Activated naive CD4-positive, alpha-beta T cell treated with anti-CD3 and anti-CD28 coated beads, Interleukin-2, amount 50 U/mL, for 24 hours (primary cell): ENCODE results near the gene TOR1B.

ENCODE experiments used
- H3K27ac Mint-ChIP-seq: one replicate; pipeline ENCODE4 v1.8.0; 2021; ENCODE audit warnings: mild to moderate bottlenecking, mixed read lengths
- H3K27me3 Mint-ChIP-seq: one replicate; pipeline ENCODE4 v1.8.0; 2021; ENCODE audit warnings: mixed read lengths
- H3K36me3 Mint-ChIP-seq: one replicate; pipeline ENCODE4 v1.8.0; 2021; ENCODE audit warnings: mixed read lengths
- H3K4me1 Mint-ChIP-seq: one replicate; pipeline ENCODE4 v1.8.0; 2021; ENCODE audit warnings: mixed read lengths
- H3K4me3 Mint-ChIP-seq: one replicate; pipeline ENCODE4 v1.8.0; 2021; ENCODE audit warnings: mild to moderate bottlenecking, mixed read lengths
- H3K9me3 Mint-ChIP-seq: one replicate; pipeline ENCODE4 v1.8.0; 2021; ENCODE audit warnings: mixed read lengths

The TOR1B gene

DNA sequence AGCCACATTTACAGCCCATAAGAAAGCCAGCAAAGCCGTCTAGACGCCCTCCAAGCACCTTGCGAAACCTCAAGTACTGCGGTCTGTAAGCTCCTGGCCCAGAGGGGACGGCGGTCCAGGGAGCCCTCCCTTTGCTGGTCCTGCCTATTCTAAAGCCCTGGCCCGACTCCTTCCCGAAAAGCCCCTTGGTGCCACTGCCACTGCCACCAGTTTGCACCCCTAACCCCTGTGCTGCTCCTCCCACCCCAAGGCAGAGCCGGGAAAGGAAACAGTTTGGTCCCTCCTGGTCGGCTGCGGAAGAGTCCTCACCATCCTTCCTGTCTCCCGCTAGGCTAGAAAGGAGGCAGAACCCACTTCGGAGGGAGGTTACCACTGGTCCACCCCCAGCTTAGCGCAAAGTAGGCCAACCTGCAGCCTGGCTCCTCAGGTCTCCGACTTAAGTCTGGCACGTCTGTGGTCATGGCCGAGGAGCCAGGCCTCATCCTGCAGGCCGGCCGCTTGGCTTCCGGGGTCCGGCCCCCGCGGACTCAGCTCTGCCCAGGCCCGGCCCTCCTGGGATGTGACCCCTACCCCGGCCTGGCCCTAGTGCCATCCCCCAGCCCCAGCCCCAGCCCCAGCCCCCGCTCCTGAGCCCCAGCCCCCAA is 20.0 kb downstream of the TOR1B start:
- H3K4me1 Mint-ChIP-seq: peaks cover 14% of the 10 kb centered on the region
- H3K9me3 Mint-ChIP-seq: no peaks in the 10 kb centered on the region
- no peaks in the 10 kb centered on the region for H3K27me3 Mint-ChIP-seq
- H3K36me3 Mint-ChIP-seq: peaks cover 5% of the 10 kb centered on the region
- H3K27ac Mint-ChIP-seq: no peak overlapping the region
- H3K4me3 Mint-ChIP-seq: peak overlapping the region; percentile 88

- H3K27ac Mint-ChIP-seq: no peak overlapping the region
- peaks cover 14% of the 10 kb centered on the region for H3K4me1 Mint-ChIP-seq
- peaks cover 5% of the 10 kb centered on the region for H3K36me3 Mint-ChIP-seq
- no peaks in the 10 kb centered on the region for H3K9me3 Mint-ChIP-seq
- H3K27me3 Mint-ChIP-seq: no peaks in the 10 kb centered on the region
- peak overlapping the region; percentile 88 for H3K4me3 Mint-ChIP-seq
Observed at GRCh38 chr9:129823542-129823934, 20.6 kb downstream of the TOR1B start.

GRCh38 chr9:129823935-129824601 is 21.1 kb downstream of the TOR1B start, which contains the start of gene TOR1A:
TSS of gene TOR1A (minus strand) at chr9:129824136. CDS start at chr9:129824085, 51 bp downstream.
- H3K4me3 Mint-ChIP-seq: peak within 1 kb of the TSS; percentile 88
- H3K27ac Mint-ChIP-seq: peak within 1 kb of the TSS; percentile 90
- H3K36me3 Mint-ChIP-seq: peaks cover 3% of the 10 kb centered on the region
- no peaks in the 10 kb centered on the region for H3K27me3 Mint-ChIP-seq
- H3K4me1 Mint-ChIP-seq: peaks cover 11% of the 10 kb centered on the region
- no peaks in the 10 kb centered on the region for H3K9me3 Mint-ChIP-seq

DNA sequence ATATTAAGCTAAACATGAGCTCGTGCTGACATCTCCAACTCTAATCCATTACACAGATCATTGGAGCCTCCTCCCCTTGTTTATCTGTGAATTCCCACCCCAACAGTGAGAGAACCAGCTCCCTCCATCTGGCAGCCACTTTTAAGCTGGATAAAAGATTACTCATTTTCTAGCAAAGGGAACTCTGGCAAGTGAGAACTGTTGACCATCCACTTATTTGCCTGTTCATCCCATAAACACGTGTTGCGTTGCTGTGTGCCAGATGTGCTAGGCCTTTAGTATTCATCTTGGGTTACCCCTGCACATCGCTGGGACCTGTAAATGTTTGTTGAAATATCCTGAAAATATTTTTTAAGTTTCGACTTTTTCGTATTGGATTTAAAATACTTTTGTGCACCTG is 23.4 kb downstream of the TOR1B start:
- Mint-ChIP-seq H3K27me3 (no peaks in the 10 kb centered on the region), H3K36me3 (peaks cover 3% of the 10 kb centered on the region), H3K4me3 (no peak overlapping the region)

GRCh38 chr9:129826759-129827158 is 23.8 kb downstream of the TOR1B start:
- Mint-ChIP-seq H3K4me1 (peaks cover 11% of the 10 kb centered on the region), H3K27ac (no peak overlapping the region), H3K27me3 (no peaks in the 10 kb centered on the region), H3K9me3 (no peaks in the 10 kb centered on the region), H3K36me3 (peaks cover 3% of the 10 kb centered on the region), H3K4me3 (no peak overlapping the region)

More for the DNA sequence above, 23.4 kb downstream of the TOR1B start:
- peaks cover 11% of the 10 kb centered on the region for H3K4me1 Mint-ChIP-seq
- no peaks in the 10 kb centered on the region for H3K9me3 Mint-ChIP-seq
- no peak overlapping the region for H3K27ac Mint-ChIP-seq

DNA sequence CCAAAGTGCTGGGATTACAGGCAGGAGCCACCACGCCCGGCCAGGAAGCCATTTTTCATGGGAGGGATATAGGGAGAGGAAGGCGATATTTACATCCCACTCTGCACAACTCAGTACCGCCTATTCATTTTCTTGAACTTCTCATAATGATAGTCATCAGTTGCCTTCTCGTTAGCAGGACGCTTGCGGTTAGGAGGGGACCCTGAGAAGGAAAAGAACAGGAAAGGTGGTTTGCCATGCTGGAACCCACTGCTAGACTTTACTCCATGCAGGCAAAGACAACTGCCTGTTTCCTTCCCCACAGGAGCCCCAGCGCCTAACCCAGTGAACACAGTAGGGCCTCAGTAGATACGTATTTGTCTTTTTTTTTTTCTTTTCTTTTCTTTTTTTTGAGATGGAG is 25.1 kb downstream of the TOR1B start:
- no peaks in the 10 kb centered on the region for H3K27me3 Mint-ChIP-seq
- H3K4me1 Mint-ChIP-seq: peaks cover 4% of the 10 kb centered on the region
- H3K9me3 Mint-ChIP-seq: no peaks in the 10 kb centered on the region
- no peak overlapping the region for H3K27ac Mint-ChIP-seq
- peaks cover 3% of the 10 kb centered on the region for H3K36me3 Mint-ChIP-seq
- no peak overlapping the region for H3K4me3 Mint-ChIP-seq

DNA sequence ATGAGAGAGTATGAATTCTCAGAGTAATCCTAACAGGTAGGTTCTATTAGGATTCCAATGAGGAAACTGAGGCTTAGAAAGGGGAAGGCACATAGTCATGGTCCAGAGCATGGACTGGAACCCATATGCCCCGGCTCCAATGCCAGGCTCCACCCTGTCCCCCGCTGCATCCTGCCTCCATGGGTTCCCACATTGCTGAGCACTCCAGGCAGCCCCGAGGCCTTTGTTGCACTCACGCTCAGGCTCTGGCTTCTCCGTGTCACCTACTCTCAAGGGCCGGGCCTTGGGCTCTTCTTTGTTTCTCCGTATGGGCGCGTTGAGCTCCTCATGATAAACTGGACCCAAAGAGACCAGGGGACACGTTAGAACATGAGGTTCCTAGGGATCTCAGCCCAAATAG is 26.0 kb downstream of the TOR1B start:
- Mint-ChIP-seq H3K27ac (no peak overlapping the region), H3K4me3 (no peak overlapping the region), H3K36me3 (peaks cover 6% of the 10 kb centered on the region), H3K4me1 (peaks cover 12% of the 10 kb centered on the region), H3K9me3 (no peaks in the 10 kb centered on the region), H3K27me3 (no peaks in the 10 kb centered on the region)

- Mint-ChIP-seq H3K36me3 (peaks cover 6% of the 10 kb centered on the region), H3K4me3 (peak overlapping the region; percentile 98), H3K27me3 (no peaks in the 10 kb centered on the region), H3K9me3 (no peaks in the 10 kb centered on the region), H3K27ac (no peak overlapping the region), H3K4me1 (peaks cover 42% of the 10 kb centered on the region)
Observed at GRCh38 chr9:129832982-129833381, 30.0 kb downstream of the TOR1B start.

- Mint-ChIP-seq H3K4me3 (peak overlapping the region; percentile 98), H3K36me3 (peaks cover 6% of the 10 kb centered on the region), H3K27ac (peak overlapping the region; percentile 98), H3K27me3 (no peaks in the 10 kb centered on the region), H3K9me3 (no peaks in the 10 kb centered on the region), H3K4me1 (peaks cover 58% of the 10 kb centered on the region)
Observed at GRCh38 chr9:129834489-129835127, 31.6 kb downstream of the TOR1B start.

DNA sequence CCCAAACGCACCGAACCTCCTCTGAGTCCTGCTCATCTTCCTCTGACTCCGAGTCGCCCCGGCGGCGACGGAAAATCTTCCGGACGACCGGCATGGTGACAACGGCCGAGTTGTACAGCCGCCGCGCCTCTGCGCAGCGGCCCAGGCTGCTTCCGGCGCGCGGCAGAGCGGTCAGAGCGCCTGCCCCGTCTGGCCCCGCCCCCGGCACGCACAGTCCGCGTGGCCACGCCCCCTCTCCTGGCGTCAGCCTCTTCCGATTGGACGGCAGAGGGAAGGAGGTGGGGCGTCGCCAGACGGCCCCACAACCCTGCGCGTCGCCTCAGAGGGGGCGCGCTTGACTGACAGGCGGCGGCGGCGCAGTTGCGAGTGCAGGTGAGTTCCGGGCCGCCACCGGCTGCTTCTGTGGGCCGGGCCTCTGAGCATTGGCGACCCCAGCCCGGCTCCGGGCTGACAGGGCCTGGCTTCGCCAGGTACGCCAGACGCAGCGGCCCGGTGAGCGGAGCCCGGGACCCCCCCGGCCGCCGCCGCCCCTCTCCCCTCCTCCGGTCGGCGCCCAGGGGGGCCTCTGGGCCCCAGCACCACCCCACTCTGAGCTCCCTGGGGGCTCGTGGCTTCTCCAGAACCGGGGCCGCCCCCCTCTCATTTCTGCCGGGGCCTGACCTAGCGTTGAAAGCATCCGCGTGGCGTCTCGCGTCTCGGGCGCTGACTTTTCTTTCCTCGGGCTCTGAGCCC is 32.3 kb downstream of the TOR1B start, which contains the start of the genes C9orf78 and USP20:
C9orf78 (minus strand) TSS at position 148 of the 732 bp plus-strand sequence; CDS start at position 94, 54 bp downstream.
USP20 (plus strand) TSS at position 331 of the 732 bp plus-strand sequence. CDS start 17,098 bp downstream, outside the sequence.
- Mint-ChIP-seq H3K27ac (peak within 1 kb of the TSS; percentile 98), H3K27me3 (no peaks in the 10 kb centered on the region), H3K4me1 (peaks cover 62% of the 10 kb centered on the region), H3K9me3 (no peaks in the 10 kb centered on the region), H3K4me3 (peak within 1 kb of the TSS; percentile 98), H3K36me3 (peaks cover 6% of the 10 kb centered on the region)

DNA sequence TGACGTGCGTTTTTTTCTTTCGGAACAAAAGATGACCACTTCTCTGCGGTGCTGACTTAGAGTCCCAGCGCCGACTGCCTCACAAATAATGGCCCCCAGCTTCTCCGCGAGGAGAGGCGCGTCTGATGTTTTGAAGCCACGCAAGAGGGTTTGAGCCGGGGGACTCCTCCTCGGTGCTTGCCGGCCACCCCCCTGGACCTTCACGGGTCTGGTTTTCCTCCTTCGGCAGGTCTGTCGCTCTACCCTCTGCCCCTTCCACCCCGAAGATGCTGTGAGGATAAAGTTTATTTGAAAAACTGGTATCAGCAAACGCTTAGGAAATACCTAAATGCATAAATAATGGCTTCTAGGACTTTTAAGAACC is 32.9 kb downstream of the TOR1B start:
- Mint-ChIP-seq H3K4me3 (peak overlapping the region; percentile 95), H3K9me3 (no peaks in the 10 kb centered on the region), H3K27ac (peak overlapping the region; percentile 56), H3K36me3 (peaks cover 6% of the 10 kb centered on the region), H3K4me1 (peaks cover 68% of the 10 kb centered on the region), H3K27me3 (no peaks in the 10 kb centered on the region)

DNA sequence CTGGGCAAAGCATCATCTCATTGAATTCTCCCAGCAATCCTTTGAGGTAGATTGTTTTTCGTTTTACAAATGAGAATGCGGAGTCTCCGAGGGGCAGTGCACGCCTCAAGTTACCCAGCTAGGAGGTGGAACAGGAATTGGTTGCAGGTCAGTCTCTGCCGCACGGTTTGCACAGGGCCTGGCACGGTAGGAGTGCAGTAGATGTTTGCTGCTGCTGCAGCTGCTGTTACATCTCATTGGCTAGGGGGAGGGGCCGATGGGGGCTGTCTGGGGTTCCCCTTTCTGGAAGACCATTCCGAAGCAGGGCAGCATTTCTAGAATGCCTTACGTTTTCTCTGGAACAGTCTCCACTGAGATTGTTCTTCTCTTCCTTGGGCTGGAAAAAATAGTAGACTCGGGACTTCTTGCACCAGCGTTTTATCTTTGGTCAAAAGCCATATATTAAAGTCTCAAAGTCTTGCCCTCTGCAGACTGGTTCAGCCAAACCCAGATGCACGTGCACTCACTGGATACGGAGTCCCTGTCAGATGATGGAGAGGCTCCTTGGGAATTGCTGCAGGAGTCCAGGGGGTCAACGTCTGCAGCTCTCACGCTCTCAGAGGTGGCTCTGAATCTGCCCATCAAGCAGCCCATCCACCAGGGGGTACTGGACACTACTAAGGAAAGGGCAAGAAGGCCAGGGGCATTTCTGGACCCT is 33.5 kb downstream of the TOR1B start:
- no peaks in the 10 kb centered on the region for H3K27me3 Mint-ChIP-seq
- H3K4me1 Mint-ChIP-seq: peaks cover 74% of the 10 kb centered on the region
- no peaks in the 10 kb centered on the region for H3K9me3 Mint-ChIP-seq
- H3K27ac Mint-ChIP-seq: peak overlapping the region; percentile 56
- peak overlapping the region; percentile 95 for H3K4me3 Mint-ChIP-seq
- peaks cover 6% of the 10 kb centered on the region for H3K36me3 Mint-ChIP-seq

- H3K36me3 Mint-ChIP-seq: no peaks in the 10 kb centered on the region
- H3K27ac Mint-ChIP-seq: peak overlapping the region; percentile 80
- H3K4me3 Mint-ChIP-seq: peak overlapping the region; percentile 48
- H3K9me3 Mint-ChIP-seq: no peaks in the 10 kb centered on the region
- H3K4me1 Mint-ChIP-seq: peaks cover 73% of the 10 kb centered on the region
- no peaks in the 10 kb centered on the region for H3K27me3 Mint-ChIP-seq
Observed at GRCh38 chr9:129838707-129839259, 35.8 kb downstream of the TOR1B start.

- H3K36me3 Mint-ChIP-seq: no peaks in the 10 kb centered on the region
- peaks cover 66% of the 10 kb centered on the region for H3K4me1 Mint-ChIP-seq
- no peaks in the 10 kb centered on the region for H3K27me3 Mint-ChIP-seq
- peak overlapping the region; percentile 80 for H3K27ac Mint-ChIP-seq
- no peaks in the 10 kb centered on the region for H3K9me3 Mint-ChIP-seq
- peak overlapping the region; percentile 48 for H3K4me3 Mint-ChIP-seq
Observed at GRCh38 chr9:129839324-129840023, 36.5 kb downstream of the TOR1B start.
